GM21723 (cell line): ENCODE data around the gene FOXP1.

Source experiments
- ATAC-seq: cut with Tn5 transposase; IDR thresholded peaks from one replicate; pipeline ENCODE4 v1.9.1; 2021; ENCODE audit warnings: mild to moderate bottlenecking, moderate library complexity; ENCODE audit not compliant: unreplicated experiment

The FOXP1 gene

GRCh38 chr3:71288269-71288930 lies 295.1 kb downstream of the FOXP1 start:
- no peak for ATAC-seq

DNA sequence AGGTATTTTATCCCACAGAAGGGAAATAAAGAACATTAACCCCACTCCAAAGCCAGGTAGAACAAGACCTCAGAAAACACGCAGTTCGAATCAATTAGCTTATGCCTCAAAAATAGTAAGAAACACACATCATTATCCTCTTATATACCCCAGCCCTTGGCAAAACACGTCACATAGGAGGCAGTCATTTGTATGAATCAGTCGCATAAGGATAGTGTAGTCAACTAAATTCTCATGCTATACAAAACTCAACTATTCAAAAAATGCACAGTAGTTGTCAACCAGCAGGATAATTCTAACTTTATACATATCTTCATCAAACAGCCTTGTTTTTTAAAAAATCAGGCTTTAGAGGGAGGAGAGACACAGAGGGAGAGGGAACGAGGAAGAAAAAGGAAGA lies 298.4 kb downstream of the FOXP1 start:
- ATAC-seq: no peak

DNA sequence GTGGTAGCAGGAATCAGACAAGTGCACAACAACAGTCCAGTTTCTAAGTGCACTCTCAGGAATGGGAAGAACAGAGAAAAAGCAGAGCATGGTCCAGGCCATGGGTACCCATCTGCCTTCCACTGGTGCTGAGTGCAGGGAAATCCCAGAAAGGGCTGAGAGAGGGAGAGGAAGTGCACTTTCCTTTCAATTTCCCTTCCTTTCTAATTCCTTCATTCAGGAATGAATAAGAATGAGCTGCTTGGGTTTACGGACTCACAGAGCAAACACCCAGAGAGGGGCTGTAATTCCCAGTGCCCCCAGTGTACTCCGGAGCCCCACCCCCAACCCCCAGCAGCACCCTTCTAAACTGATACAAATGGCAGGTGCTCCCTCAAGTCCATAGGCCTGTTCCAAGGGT lies 300.6 kb downstream of the FOXP1 start:
- ATAC-seq: no peak

GRCh38 chr3:71281280-71281679 lies 302.2 kb downstream of the FOXP1 start:
- no peak for ATAC-seq

GRCh38 chr3:71277341-71277740 lies 306.2 kb downstream of the FOXP1 start:
- ATAC-seq: no peak

DNA sequence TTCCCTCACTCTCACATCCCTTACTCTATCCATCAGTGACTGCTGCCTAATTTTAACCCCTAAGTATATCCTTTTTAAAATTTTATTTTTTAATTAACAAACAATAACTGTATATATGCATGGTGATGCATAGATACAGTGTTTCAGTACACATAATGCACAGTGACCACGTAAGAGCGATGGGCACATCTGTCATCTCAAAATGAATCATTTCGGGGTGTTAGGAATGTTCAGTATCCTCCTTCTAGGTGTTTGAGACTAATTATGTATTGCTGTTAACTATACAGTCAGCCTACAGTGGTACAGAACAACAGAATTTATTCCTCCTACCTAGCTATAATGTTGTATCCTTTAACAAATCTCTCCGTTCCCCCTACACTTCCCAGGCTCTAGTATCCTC lies 307.0 kb downstream of the FOXP1 start:
- ATAC-seq: no peak

- ATAC-seq: no peak
Observed at GRCh38 chr3:71273453-71273852, 310.1 kb downstream of the FOXP1 start.

DNA sequence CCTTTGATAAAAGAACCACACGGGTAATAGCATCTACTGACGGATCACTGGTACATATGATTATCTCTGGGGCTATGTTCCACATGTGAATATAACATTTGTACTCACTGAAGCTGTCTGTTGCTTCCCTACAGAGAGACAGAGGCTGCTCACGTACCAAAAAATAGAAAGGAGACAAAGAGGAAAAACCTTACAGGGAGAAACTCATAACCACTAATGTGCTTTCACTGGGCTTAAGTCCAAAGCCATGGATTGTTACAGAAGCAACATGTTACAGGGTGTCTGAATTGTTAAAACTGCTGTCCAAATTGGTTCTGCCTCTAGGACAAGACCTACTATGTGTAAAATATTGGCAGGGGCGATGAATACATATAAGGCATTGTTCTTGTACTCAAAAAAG lies 311.9 kb downstream of the FOXP1 start:
- no peak for ATAC-seq

DNA sequence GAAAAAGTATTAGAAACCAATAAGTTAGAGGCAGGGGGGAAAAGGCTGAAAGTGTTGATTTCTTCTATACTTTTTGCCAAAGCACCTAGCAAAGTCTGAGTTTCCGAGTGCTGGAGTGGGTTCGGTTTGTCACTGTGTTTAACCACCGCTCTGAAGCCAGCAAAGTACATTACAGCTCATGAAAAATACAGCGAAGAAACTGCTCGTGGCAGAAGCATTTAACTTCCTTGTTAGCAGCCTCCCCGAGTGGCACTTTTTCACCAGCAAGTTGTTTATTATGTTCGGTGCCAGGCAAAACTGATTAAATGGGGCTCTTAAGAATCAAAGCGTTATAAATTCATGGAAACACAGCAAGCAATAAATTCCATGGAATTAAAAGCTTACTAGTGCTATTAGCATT lies 313.6 kb downstream of the FOXP1 start:
- no peak for ATAC-seq

- no peak for ATAC-seq
Observed at GRCh38 chr3:71268462-71268999, 315.0 kb downstream of the FOXP1 start.

GRCh38 chr3:71266875-71267274 lies 316.7 kb downstream of the FOXP1 start:
- ATAC-seq: no peak

- ATAC-seq: no peak
Observed at GRCh38 chr3:71265365-71265915, 318.1 kb downstream of the FOXP1 start.

GRCh38 chr3:71264840-71265239 lies 318.7 kb downstream of the FOXP1 start:
- ATAC-seq: no peak

DNA sequence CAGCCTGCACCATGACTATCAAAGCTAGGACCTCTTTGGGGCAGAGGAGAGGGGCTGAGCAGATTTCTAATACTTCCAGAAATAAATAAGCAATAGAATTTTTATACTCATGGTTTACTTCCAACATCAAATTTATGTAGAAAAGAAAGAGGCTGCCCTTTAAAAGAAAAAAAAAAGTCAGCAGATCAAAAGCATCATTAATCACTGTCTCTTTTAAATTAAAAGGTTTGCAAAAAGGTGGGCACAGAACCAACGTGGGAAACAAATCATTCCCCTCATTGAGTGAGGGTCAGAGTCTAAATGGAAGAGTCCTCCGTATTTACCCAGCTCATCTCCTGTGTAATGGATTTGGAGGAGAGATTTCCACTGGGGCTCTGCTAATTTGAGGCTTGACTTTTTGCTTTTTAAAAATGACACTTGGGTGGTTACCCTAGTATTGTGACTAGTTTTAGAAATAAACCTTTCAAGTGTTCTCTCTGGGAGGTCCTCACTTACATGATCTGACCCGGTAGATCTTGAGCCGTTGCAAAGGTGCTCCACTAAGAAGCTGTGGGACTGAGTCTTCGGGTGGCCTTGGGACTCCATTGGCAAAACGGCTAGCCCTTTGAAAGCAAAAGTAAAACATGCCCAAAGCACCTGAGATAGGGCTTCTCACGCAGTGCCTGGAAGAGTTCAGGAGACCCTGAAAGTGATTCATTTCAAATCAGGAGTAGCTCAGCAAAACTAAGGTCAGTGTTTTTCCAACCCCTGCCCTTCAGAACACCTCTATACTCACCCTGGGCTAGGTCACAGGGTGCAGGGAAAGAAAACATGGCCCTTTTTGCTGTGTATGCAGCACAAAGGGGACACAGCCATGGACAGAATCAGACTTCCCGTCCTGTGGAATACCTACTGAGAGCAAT lies 320.9 kb downstream of the FOXP1 start:
- ATAC-seq: no peak

DNA sequence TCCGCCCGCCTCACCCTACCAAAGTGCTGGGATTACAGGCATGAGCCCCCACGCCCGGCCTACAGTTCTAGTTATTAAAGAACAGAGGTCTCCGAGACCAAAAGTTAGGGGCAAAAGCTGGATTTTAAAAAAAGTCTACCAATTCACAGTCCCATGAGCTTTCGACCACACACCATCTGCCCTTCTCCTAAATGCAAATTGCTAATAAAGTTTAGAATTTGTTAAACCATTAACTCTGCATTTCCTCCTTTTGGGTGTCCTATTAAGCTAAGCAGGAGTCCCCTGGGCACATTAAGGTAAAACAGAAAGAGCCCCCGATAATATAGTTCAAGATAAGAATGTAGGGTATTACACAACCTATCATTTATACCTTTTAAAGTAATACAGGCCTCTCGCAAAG lies 322.7 kb downstream of the FOXP1 start:
- no peak for ATAC-seq

DNA sequence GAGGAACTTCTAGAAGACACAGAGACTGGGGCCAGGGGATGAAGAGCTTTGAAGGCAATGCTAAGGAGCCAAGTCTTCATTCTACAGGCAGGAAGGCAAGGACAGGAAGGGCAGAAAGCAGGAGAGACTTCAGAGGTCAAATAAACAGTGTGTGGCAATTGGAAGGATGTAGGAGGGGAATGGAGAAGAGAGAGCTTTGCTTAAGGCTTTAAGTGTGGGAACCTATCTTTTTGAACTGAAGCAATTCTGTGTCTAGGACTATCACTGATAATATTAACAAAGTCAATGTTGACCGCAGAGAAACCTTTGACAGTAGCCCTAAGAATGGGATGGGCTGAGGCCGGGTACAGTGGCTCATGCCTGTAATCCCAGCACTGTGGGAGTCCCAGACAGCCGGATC lies 325.0 kb downstream of the FOXP1 start:
- ATAC-seq: no peak

DNA sequence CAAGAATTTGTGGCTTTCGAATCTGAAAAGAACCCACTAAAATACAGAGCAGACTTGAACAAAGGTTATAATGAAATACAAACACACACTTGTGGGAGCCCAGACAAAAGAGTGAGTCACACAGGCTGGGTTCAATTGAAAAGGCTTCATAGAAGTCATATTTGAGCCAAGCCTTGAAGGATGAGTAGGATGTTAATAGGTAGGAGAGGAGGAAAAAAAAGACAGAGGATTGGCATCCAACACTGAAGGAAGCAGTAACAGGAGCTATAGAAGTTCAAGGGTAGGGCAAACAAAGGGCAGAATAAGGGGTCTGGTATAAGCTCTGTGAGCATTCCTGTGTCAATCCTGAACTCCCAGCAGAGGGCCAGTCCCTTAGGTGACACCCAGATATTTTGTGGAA lies 325.4 kb downstream of the FOXP1 start:
- no peak for ATAC-seq

- ATAC-seq: no peak
Observed at GRCh38 chr3:71255498-71255897, 328.0 kb downstream of the FOXP1 start.

DNA sequence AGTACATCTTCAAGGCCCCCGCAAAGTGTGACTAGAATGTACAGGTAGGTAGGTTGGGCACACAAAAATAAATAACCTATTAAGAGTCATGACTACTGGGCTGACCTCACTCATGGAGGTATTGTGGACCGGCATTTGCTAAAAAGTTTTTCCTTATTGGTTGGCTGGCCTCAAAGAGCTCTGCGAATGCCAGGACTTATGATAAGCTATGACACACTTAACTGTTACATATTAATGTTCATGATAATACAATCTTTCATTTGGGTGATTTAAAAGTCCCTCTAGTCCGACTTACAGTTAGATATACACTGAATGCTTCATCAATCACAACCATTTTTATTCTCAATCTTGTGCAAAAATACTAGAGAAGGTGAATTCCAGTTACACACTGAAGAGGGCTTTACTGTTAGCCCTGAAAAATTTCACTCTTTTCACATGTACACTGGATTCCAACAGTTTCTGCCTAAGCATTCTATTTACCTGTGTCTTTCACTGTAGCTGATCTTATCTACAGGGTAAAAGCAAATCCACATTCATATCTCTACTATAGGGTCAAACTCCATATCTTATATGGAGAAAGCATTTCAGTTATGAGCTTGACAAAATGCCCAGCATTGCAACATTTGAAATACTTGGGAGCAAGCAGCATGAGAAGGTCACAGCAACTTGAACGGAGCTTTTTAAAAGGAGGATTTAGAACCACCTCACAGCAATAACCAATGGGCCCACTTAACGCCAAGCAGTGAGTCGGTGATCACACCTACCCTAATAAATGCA lies 329.1 kb downstream of the FOXP1 start:
- ATAC-seq: no peak

GRCh38 chr3:71253169-71253568 lies 330.4 kb downstream of the FOXP1 start:
- no peak for ATAC-seq

GRCh38 chr3:71252466-71252865 lies 331.1 kb downstream of the FOXP1 start:
- ATAC-seq: no peak
